ENCODE data around the gene ZSWIM7. TPM values are rescaled to one million over a fixed set of nuclear protein-coding genes. Genes with fewer than 3 reads are reported as not detected.

Gene ZSWIM7
- total RNA-seq, 1 experiment from 2014 or later = 11.9 TPM

DNA sequence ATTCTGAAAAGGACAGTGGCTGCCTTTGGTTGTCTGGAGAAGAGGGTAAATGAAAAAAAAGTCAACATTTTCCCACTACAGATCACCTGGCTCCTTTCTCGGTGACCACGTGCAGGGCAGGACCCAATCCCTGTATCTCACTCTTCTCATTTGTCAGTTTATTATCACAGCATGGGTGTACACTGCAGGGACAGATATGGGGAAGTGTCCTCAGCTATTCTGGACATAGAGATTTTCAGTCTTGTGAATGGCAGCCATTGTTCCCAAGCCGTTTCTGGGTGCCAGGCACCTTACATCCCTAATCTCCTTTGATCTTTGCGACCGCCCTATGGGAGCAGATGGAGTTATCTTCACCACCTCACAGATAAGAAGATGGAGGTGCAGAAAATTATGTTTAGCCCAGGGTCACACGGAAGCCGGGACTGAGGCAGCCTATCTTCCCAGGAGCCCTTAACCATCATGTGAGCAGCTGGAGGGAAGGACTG, 47.4 kb downstream of the ZSWIM7 start:
- no peak overlapping the region for H3K4me3 Mint-ChIP-seq (ENCODE audit: low read depth, unreplicated experiment)
- no peak overlapping the region for H3K27ac Mint-ChIP-seq (ENCODE audit: unreplicated experiment)
- TF ChIP-seq, protein P1, sequence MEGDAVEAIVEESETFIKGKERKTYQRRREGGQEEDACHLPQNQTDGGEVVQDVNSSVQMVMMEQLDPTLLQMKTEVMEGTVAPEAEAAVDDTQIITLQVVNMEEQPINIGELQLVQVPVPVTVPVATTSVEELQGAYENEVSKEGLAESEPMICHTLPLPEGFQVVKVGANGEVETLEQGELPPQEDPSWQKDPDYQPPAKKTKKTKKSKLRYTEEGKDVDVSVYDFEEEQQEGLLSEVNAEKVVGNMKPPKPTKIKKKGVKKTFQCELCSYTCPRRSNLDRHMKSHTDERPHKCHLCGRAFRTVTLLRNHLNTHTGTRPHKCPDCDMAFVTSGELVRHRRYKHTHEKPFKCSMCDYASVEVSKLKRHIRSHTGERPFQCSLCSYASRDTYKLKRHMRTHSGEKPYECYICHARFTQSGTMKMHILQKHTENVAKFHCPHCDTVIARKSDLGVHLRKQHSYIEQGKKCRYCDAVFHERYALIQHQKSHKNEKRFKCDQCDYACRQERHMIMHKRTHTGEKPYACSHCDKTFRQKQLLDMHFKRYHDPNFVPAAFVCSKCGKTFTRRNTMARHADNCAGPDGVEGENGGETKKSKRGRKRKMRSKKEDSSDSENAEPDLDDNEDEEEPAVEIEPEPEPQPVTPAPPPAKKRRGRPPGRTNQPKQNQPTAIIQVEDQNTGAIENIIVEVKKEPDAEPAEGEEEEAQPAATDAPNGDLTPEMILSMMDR (IDR thresholded peaks at IDR 0.05; ENCODE audit: unreplicated experiment) = no peak
- no peaks in the 10 kb centered on the region for H3K9me3 Mint-ChIP-seq (ENCODE audit: low read depth, unreplicated experiment)
- H3K36me3 Mint-ChIP-seq (ENCODE audit: insufficient read depth, unreplicated experiment) = peaks cover 50% of the 10 kb centered on the region
- CTCF ChIA-PET = no interaction called here
- peaks cover 33% of the 10 kb centered on the region for H3K4me1 Mint-ChIP-seq (ENCODE audit: low read depth, unreplicated experiment)
- no peaks in the 10 kb centered on the region for H3K27me3 Mint-ChIP-seq (ENCODE audit: unreplicated experiment)
- intact Hi-C loops (cut with micrococcal nuclease; ENCODE audit: unreplicated experiment) = no loop called here
- no peak for DNase-seq
- BruUV-seq (replicated peaks) = no TSS peak

DNA sequence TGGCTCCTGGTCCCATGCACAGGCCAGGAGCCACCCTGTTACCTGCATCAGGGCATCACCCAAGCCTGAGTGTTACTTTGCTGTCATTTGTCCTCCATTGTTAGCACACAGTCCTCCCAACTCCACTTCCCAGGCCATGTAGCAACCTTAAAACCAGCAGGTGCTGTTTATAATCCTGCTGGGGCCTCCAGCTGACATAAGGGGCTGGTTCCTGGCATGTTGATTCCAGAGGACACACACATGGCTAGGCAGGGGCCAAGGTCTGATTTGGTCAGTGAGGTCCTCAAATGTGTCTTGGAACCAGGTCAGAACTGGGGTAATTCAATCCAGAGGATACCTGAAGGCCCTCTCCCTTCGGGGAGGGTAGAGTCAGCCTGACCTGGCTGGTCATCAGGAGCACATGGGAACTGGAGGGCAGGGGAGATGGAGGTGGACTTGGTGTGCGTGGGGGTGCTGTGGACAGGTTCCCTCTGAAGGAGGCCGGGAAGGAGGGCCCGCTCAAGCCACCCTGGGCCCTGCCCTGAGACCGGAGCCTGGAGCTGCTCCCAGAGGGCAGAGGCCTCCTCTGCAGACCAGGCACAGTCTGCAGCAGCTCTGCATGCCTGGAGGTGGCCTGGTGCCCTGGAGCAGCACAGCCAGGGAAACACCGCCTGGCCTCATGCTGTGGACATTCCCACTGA, 48.0 kb downstream of the ZSWIM7 start:
- no TSS peak for BruUV-seq (replicated peaks)
- Mint-ChIP-seq H3K27me3 (ENCODE audit: unreplicated experiment) (no peaks in the 10 kb centered on the region), H3K4me3 (ENCODE audit: low read depth, unreplicated experiment) (no peak overlapping the region), H3K4me1 (ENCODE audit: low read depth, unreplicated experiment) (peaks cover 27% of the 10 kb centered on the region), H3K36me3 (ENCODE audit: insufficient read depth, unreplicated experiment) (peaks cover 47% of the 10 kb centered on the region), H3K9me3 (ENCODE audit: low read depth, unreplicated experiment) (no peaks in the 10 kb centered on the region), H3K27ac (ENCODE audit: unreplicated experiment) (no peak overlapping the region)
- CTCF ChIA-PET = no interaction called here
- DNase-seq = no peak
- intact Hi-C loops (cut with micrococcal nuclease; ENCODE audit: unreplicated experiment) = no loop called here
- TF ChIP-seq, protein P1 (IDR thresholded peaks at IDR 0.05; ENCODE audit: unreplicated experiment) = no peak

DNA sequence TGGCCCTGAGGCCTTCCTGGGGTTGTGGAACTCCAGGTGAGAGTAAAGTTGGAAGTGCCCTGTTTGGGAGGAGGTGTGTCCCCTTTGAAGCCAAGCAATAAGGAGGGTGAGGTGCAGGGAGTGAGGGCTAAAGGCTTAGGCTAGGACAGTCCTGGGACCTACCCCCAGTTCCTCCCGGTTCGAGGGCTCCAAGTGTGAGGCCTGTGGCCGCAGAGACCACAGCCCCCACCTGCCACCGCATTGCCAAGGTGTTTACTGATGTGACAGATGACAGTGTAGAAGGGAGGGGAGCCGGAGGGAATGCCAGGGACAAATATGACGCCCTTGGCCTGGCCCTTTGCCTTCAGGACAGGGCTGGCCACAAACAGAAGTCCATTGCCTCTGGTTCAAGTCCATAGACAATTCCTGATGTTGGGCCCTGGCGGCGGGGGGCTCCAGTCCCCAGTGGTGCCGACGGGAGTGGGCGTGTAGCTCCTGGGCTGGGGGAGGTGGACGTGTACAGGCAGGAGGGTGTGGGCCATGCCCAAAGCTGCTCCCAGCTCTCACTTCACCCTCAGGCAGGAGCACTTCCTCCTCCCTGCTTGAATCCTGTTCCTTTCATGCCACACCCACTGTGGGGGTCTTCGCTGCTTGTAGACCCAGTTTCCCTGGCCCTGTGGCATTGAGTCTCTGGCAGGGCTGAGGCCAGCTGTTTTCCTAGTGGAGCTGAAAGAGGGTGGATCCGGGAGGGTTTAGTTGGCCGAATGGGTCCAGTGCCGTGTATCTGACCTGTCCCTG, 51.3 kb downstream of the ZSWIM7 start:
- Mint-ChIP-seq H3K27ac (ENCODE audit: unreplicated experiment) (peak overlapping the region; percentile 40), H3K9me3 (ENCODE audit: low read depth, unreplicated experiment) (no peaks in the 10 kb centered on the region), H3K4me3 (ENCODE audit: low read depth, unreplicated experiment) (peak overlapping the region; percentile 75)

DNA sequence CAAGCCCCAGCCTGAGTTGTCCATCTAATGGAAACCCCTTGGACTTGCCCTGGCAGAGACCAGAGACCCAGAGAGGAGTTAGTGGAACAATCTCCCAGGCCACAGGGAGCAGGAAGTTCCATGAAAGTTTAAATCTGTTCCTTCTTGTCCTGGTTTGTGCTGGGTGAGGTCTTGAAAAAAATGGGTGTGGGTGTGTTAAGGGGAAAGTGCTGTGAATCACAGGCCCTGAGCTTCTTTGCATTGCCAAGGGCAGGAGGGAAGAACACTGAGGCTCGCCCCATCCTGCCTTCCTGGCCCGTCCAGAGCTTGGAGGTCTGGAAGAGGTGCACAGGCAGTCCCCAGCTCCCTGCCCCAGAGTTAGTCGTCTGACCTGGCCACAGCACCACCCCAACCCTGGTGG, 52.2 kb downstream of the ZSWIM7 start:
- intact Hi-C loops (cut with micrococcal nuclease; ENCODE audit: unreplicated experiment) = loop anchor here (10.0 kb wide), 1 partner anchor 52 kb away; no protein-coding TSS in a partner anchor
- H3K4me3 Mint-ChIP-seq (ENCODE audit: low read depth, unreplicated experiment) = peak overlapping the region; percentile 75
- H3K27me3 Mint-ChIP-seq (ENCODE audit: unreplicated experiment) = no peaks in the 10 kb centered on the region
- H3K4me1 Mint-ChIP-seq (ENCODE audit: low read depth, unreplicated experiment) = peaks cover 20% of the 10 kb centered on the region
- CTCF ChIA-PET = interaction anchor here (1.0 kb wide), 1 partner anchor 51 kb away, joined by 7 read pairs; no protein-coding TSS in a partner anchor
- no peaks in the 10 kb centered on the region for H3K9me3 Mint-ChIP-seq (ENCODE audit: low read depth, unreplicated experiment)
- peaks cover 43% of the 10 kb centered on the region for H3K36me3 Mint-ChIP-seq (ENCODE audit: insufficient read depth, unreplicated experiment)
- BruUV-seq (replicated peaks) = no TSS peak
- H3K27ac Mint-ChIP-seq (ENCODE audit: unreplicated experiment) = peak overlapping the region; percentile 40
- TF ChIP-seq, protein P1 (IDR thresholded peaks at IDR 0.05; ENCODE audit: unreplicated experiment) = no peak
- no peak for DNase-seq

More for the DNA sequence above, 51.3 kb downstream of the ZSWIM7 start:
- intact Hi-C loops (cut with micrococcal nuclease; ENCODE audit: unreplicated experiment) = loop anchor here (10.0 kb wide), 1 partner anchor 53 kb away; no protein-coding TSS in a partner anchor
- CTCF ChIA-PET = interaction anchor here (1.0 kb wide), 1 partner anchor 50 kb away, joined by 7 read pairs; no protein-coding TSS in a partner anchor
- no TSS peak for BruUV-seq (replicated peaks)
- H3K36me3 Mint-ChIP-seq (ENCODE audit: insufficient read depth, unreplicated experiment) = peaks cover 52% of the 10 kb centered on the region
- H3K4me1 Mint-ChIP-seq (ENCODE audit: low read depth, unreplicated experiment) = peaks cover 20% of the 10 kb centered on the region
- no peaks in the 10 kb centered on the region for H3K27me3 Mint-ChIP-seq (ENCODE audit: unreplicated experiment)
- DNase-seq = no peak
- TF ChIP-seq, protein P1 (IDR thresholded peaks at IDR 0.05; ENCODE audit: unreplicated experiment) = no peak
